CD4-positive, CD25-positive, alpha-beta regulatory T cell (primary cell): Measurements from ENCODE around the gene YOD1. TPM values are rescaled to one million over a fixed set of nuclear protein-coding genes. Genes with fewer than 3 reads are reported as not detected.
A peak's percentile ranks its signal among the peaks of the same experiment; 100 is the strongest.

ENCODE experiments used
- ATAC-seq, 2 donors: fragments of 150-1000 bp; cut with Tn5 transposase; one replicate each; pipeline ENCODE4 v1.10.0; 2021; ENCODE audit warnings: low read depth in 2 of 2, moderate number of reproducible peaks in 2 of 2, moderate library complexity in 1 of 2
- DNase-seq, 3 donors: peaks; one replicate each; pipeline versions ENCODE4 v3.0.0 to v3.0.0-alpha.2; 2012 to 2022; ENCODE audit warnings: mixed read lengths in 1 of 3
- H3K27ac ChIP-seq: one replicate; pipeline ENCODE4 v1.7.0; 2013; ENCODE audit warnings: mild to moderate bottlenecking, low read length; ENCODE audit not compliant: insufficient read depth, poor library complexity, severe bottlenecking
- H3K27me3 ChIP-seq: one replicate; pipeline ENCODE4 v1.7.0; 2013; ENCODE audit warnings: low read length; ENCODE audit not compliant: control insufficient read depth, insufficient read depth
- H3K36me3 ChIP-seq: one replicate; pipeline ENCODE4 v1.7.0; 2013; ENCODE audit warnings: mild to moderate bottlenecking, low read length, moderate library complexity; ENCODE audit not compliant: control insufficient read depth, insufficient read depth
- H3K4me1 ChIP-seq: 2 replicates; pipeline ENCODE4 v1.7.0; 2013; ENCODE audit warnings: mild to moderate bottlenecking, low read length; ENCODE audit not compliant: insufficient read depth, control insufficient read depth, poor library complexity, severe bottlenecking
- H3K4me3 ChIP-seq: one replicate; pipeline ENCODE4 v1.7.0; 2013; ENCODE audit warnings: low read depth, mild to moderate bottlenecking, low read length, moderate library complexity
- H3K9me3 ChIP-seq, 2 experiments: 1 replicate in 1 of 2; 2 replicates in 1 of 2; pipeline ENCODE4 v1.7.0; 2013; ENCODE audit warnings: low read length in 2 of 2, mild to moderate bottlenecking in 1 of 2, moderate library complexity in 1 of 2; ENCODE audit not compliant: control insufficient read depth in 2 of 2
- H3K27ac Mint-ChIP-seq, 3 donors: one replicate each; pipeline ENCODE4 v1.8.0; 2020 to 2022; ENCODE audit warnings: mild to moderate bottlenecking in 3 of 3, mixed read lengths in 3 of 3, moderate library complexity in 2 of 3
- H3K27me3 Mint-ChIP-seq: one replicate; pipeline ENCODE4 v1.8.0; 2022; ENCODE audit warnings: mild to moderate bottlenecking, mixed read lengths
- H3K36me3 Mint-ChIP-seq: one replicate; pipeline ENCODE4 v1.8.0; 2020; ENCODE audit warnings: mixed read lengths
- H3K4me1 Mint-ChIP-seq, 4 donors: one replicate each; pipeline ENCODE4 v1.8.0; 2020 to 2022; ENCODE audit warnings: mixed read lengths in 4 of 4, mild to moderate bottlenecking in 1 of 4
- H3K4me3 Mint-ChIP-seq, 4 donors: one replicate each; pipeline ENCODE4 v1.8.0; 2020 to 2022; ENCODE audit warnings: mild to moderate bottlenecking in 4 of 4, mixed read lengths in 4 of 4, moderate library complexity in 3 of 4
- H3K9me3 Mint-ChIP-seq, 7 donors: one replicate each; pipeline ENCODE4 v1.8.0; 2020 to 2022; ENCODE audit warnings: mixed read lengths in 7 of 7, mild to moderate bottlenecking in 3 of 7, moderate library complexity in 2 of 7
- polyA plus RNA-seq, 4 donors: library from polyadenylated mRNA; unstranded; fragments of 300-500 nt; fragmentation: Illumina TruSeq; gene quantifications; one replicate each; pipeline ENCODE4 v1.2.3, GENCODE V29; 2021
- total RNA-seq: library from RNA; stranded (reverse); gene quantifications from one replicate; pipeline ENCODE4 v1.2.3, GENCODE V29; 2022

YOD1 gene
- total RNA-seq (10.8 TPM), polyA plus RNA-seq (1 to 10 TPM in 2 of 4 donors, under 1 TPM in 2; 0.76 to 1.6 (median 1.0) TPM)

GRCh38 chr1:207051191-207051943 is at the start of gene YOD1:
YOD1 (minus strand) TSS chr1:207051208; CDS start chr1:207051030, 178 bp downstream.
- peaks cover 26 to 65% (median 46%) of the 10 kb centered on the region in 4 donors for H3K4me1 Mint-ChIP-seq
- ATAC-seq (no peak), DNase-seq (no peak)
- peaks cover 5% of the 10 kb centered on the region for H3K27me3 ChIP-seq
- H3K27ac ChIP-seq, result peak within 1 kb of the TSS; percentile 71
- H3K36me3 Mint-ChIP-seq, result peaks cover 10% of the 10 kb centered on the region
- peaks cover 33% of the 10 kb centered on the region for H3K4me1 ChIP-seq
- no peaks in the 10 kb centered on the region for H3K9me3 ChIP-seq
- H3K27ac Mint-ChIP-seq, result peak within 1 kb of the TSS; percentile 91 to 98 (median 96)
- peaks cover 26% of the 10 kb centered on the region for H3K36me3 ChIP-seq
- peak within 1 kb of the TSS; percentile 97 for H3K4me3 ChIP-seq
- H3K9me3 Mint-ChIP-seq, result peaks cover 0 to 2% (median 0%) of the 10 kb centered on the region in 7 donors
- peak within 1 kb of the TSS; percentile 93 to 100 (median 97) for H3K4me3 Mint-ChIP-seq
- peaks cover 18% of the 10 kb centered on the region for H3K27me3 Mint-ChIP-seq

GRCh38 chr1:207097871-207098324 is 46.9 kb upstream of the YOD1 start:
- H3K27me3 Mint-ChIP-seq, result peaks cover 28% of the 10 kb centered on the region

GRCh38 chr1:207093944-207094343 is 42.9 kb upstream of the YOD1 start:
- ATAC-seq, result no peak
- Histone ChIP-seq H3K4me3 (no peak overlapping the region), H3K9me3 (no peaks in the 10 kb centered on the region), H3K4me1 (no peaks in the 10 kb centered on the region), H3K27ac (no peak overlapping the region), H3K27me3 (peaks cover 5% of the 10 kb centered on the region), H3K36me3 (no peaks in the 10 kb centered on the region)
- Mint-ChIP-seq H3K4me3 (no peak overlapping the region), H3K27ac (no peak overlapping the region), H3K36me3 (no peaks in the 10 kb centered on the region), H3K9me3 (no peaks in the 10 kb centered on the region), H3K27me3 (peaks cover 8% of the 10 kb centered on the region), H3K4me1 (peaks cover 0 to 11% (median 6%) of the 10 kb centered on the region in 4 donors)
- DNase-seq, result no peak

More at GRCh38 chr1:207097871-207098324, 46.9 kb upstream of the YOD1 start:
- no peaks in the 10 kb centered on the region for H3K9me3 ChIP-seq
- Mint-ChIP-seq H3K27ac (no peak overlapping the region), H3K9me3 (peaks cover 0 to 2% (median 0%) of the 10 kb centered on the region in 7 donors), H3K36me3 (no peaks in the 10 kb centered on the region), H3K4me1 (no peaks in the 10 kb centered on the region), H3K4me3 (no peak overlapping the region)
- H3K4me1 ChIP-seq, result no peaks in the 10 kb centered on the region
- no peaks in the 10 kb centered on the region for H3K36me3 ChIP-seq
- ATAC-seq (no peak), DNase-seq (peak in 1 of 3 donors; percentile 77)
- peaks cover 5% of the 10 kb centered on the region for H3K27me3 ChIP-seq
- no peak overlapping the region for H3K4me3 ChIP-seq
- H3K27ac ChIP-seq, result no peak overlapping the region

- Mint-ChIP-seq H3K4me3 (no peak overlapping the region), H3K4me1 (peaks cover 0 to 15% (median 6%) of the 10 kb centered on the region in 4 donors)
Observed at GRCh38 chr1:207091200-207091908, 40.3 kb upstream of the YOD1 start.

GRCh38 chr1:207089627-207090355 is 38.8 kb upstream of the YOD1 start:
- Mint-ChIP-seq H3K36me3 (no peaks in the 10 kb centered on the region), H3K27ac (peak overlapping the region; percentile 17 to 92 (median 30)), H3K9me3 (peaks cover 0 to 2% (median 0%) of the 10 kb centered on the region in 7 donors), H3K4me3 (peak overlapping the region; percentile 21 to 75 (median 44)), H3K4me1 (peaks cover 0 to 16% (median 6%) of the 10 kb centered on the region in 4 donors), H3K27me3 (peaks cover 15% of the 10 kb centered on the region)
- H3K9me3 ChIP-seq, result no peaks in the 10 kb centered on the region
- no peaks in the 10 kb centered on the region for H3K36me3 ChIP-seq
- no peak overlapping the region for H3K27ac ChIP-seq
- ATAC-seq (no peak), DNase-seq (no peak)
- no peaks in the 10 kb centered on the region for H3K4me1 ChIP-seq
- H3K27me3 ChIP-seq, result peaks cover 9% of the 10 kb centered on the region
- peak overlapping the region; percentile 54 for H3K4me3 ChIP-seq

More at GRCh38 chr1:207091200-207091908, 40.3 kb upstream of the YOD1 start:
- Mint-ChIP-seq H3K36me3 (no peaks in the 10 kb centered on the region), H3K27me3 (peaks cover 12% of the 10 kb centered on the region), H3K9me3 (no peaks in the 10 kb centered on the region), H3K27ac (no peak overlapping the region)
- Histone ChIP-seq H3K36me3 (no peaks in the 10 kb centered on the region), H3K4me1 (no peaks in the 10 kb centered on the region), H3K9me3 (no peaks in the 10 kb centered on the region), H3K4me3 (no peak overlapping the region), H3K27ac (no peak overlapping the region), H3K27me3 (peaks cover 5% of the 10 kb centered on the region)
- ATAC-seq (no peak), DNase-seq (no peak)

- H3K27ac ChIP-seq, result no peak within 1 kb of the TSS
- Mint-ChIP-seq H3K36me3 (no peaks in the 10 kb centered on the region), H3K27me3 (peaks cover 17% of the 10 kb centered on the region), H3K4me1 (peaks cover 0 to 17% (median 6%) of the 10 kb centered on the region in 4 donors), H3K4me3 (peak within 1 kb of the TSS; percentile 21 to 75 (median 44)), H3K27ac (peak within 1 kb of the TSS; percentile 17 to 92 (median 30)), H3K9me3 (peaks cover 0 to 2% (median 0%) of the 10 kb centered on the region in 7 donors)
- peaks cover 17% of the 10 kb centered on the region for H3K27me3 ChIP-seq
- peak in 2 of 3 donors; percentile 13 to 53 for DNase-seq
- H3K4me1 ChIP-seq, result no peaks in the 10 kb centered on the region
- no peaks in the 10 kb centered on the region for H3K36me3 ChIP-seq
- H3K4me3 ChIP-seq, result peak within 1 kb of the TSS; percentile 54
- peak in 1 of 2 donors; percentile 24 for ATAC-seq
- no peaks in the 10 kb centered on the region for H3K9me3 ChIP-seq
Observed at GRCh38 chr1:207088701-207089626, 38.0 kb upstream of the YOD1 start, which contains the start of gene C4BPB. C4BPB (plus strand) TSS chr1:207088860; CDS start chr1:207089532, 672 bp downstream.
